Measurements from ENCODE around the gene ILRUN. TPM values are rescaled to one million over a fixed set of nuclear protein-coding genes. Genes with fewer than 3 reads are reported as not detected.

ILRUN gene
- polyA plus RNA-seq, 1 experiment = 37.5 TPM

DNA sequence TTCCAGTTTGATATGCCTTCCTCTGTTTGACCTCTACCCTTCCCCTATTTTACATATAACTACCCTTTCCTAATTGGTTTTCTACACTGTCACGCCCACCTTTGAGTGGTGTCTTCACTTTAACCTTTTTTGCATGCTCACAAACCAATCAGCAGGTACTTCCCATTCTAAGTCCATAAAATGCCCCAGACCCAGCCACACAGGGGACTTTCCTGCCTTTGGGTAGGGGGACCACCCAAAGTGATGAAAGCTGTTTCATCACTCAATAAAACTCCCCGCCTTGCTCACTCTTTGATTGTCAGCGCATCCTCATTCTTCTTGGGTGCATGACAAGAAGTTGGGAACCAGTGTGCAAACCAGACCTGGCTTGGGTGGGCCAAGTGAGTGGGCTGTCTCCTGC lies 40.3 kb upstream of the ILRUN start:
- Histone ChIP-seq H3K27me3 (ENCODE audit: control insufficient read depth, insufficient read depth, low read length) (peaks cover 2% of the 10 kb centered on the region; the same call in 1 of the 2 replicates), H3K36me3 (ENCODE audit: control insufficient read depth, insufficient read depth, low read length) (no peaks in the 10 kb centered on the region), H3K4me3 (ENCODE audit: low read depth, low read length) (no peak overlapping the region)
- ChIA-PET CTCF (interaction anchor here (0.8 kb wide), 1 partner anchor 17 kb away, joined by 4 read pairs; no protein-coding TSS in a partner anchor), POLR2A (no interaction called here)
- DNase-seq (ENCODE audit: low read depth) = no peak
- TF ChIP-seq, protein P1, sequence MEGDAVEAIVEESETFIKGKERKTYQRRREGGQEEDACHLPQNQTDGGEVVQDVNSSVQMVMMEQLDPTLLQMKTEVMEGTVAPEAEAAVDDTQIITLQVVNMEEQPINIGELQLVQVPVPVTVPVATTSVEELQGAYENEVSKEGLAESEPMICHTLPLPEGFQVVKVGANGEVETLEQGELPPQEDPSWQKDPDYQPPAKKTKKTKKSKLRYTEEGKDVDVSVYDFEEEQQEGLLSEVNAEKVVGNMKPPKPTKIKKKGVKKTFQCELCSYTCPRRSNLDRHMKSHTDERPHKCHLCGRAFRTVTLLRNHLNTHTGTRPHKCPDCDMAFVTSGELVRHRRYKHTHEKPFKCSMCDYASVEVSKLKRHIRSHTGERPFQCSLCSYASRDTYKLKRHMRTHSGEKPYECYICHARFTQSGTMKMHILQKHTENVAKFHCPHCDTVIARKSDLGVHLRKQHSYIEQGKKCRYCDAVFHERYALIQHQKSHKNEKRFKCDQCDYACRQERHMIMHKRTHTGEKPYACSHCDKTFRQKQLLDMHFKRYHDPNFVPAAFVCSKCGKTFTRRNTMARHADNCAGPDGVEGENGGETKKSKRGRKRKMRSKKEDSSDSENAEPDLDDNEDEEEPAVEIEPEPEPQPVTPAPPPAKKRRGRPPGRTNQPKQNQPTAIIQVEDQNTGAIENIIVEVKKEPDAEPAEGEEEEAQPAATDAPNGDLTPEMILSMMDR (IDR thresholded peaks at IDR 0.05; ENCODE audit: insufficient read depth, low read depth, low read length) = no peak

- CTCF ChIA-PET = no interaction called here
- no peaks in the 10 kb centered on the region; the same call in 1 of the 2 replicates for H3K27me3 ChIP-seq (ENCODE audit: control insufficient read depth, insufficient read depth, low read length)
- H3K4me3 ChIP-seq (ENCODE audit: low read depth, low read length) = no peak overlapping the region
- H3K36me3 ChIP-seq (ENCODE audit: control insufficient read depth, insufficient read depth, low read length) = no peaks in the 10 kb centered on the region
- TF ChIP-seq, protein P1 (IDR thresholded peaks at IDR 0.05; ENCODE audit: insufficient read depth, low read depth, low read length) = no peak
- POLR2A ChIA-PET = no interaction called here
- no peak for DNase-seq (ENCODE audit: low read depth)
Measured at GRCh38 chr6:34731393-34732060, 35.0 kb upstream of the ILRUN start.

DNA sequence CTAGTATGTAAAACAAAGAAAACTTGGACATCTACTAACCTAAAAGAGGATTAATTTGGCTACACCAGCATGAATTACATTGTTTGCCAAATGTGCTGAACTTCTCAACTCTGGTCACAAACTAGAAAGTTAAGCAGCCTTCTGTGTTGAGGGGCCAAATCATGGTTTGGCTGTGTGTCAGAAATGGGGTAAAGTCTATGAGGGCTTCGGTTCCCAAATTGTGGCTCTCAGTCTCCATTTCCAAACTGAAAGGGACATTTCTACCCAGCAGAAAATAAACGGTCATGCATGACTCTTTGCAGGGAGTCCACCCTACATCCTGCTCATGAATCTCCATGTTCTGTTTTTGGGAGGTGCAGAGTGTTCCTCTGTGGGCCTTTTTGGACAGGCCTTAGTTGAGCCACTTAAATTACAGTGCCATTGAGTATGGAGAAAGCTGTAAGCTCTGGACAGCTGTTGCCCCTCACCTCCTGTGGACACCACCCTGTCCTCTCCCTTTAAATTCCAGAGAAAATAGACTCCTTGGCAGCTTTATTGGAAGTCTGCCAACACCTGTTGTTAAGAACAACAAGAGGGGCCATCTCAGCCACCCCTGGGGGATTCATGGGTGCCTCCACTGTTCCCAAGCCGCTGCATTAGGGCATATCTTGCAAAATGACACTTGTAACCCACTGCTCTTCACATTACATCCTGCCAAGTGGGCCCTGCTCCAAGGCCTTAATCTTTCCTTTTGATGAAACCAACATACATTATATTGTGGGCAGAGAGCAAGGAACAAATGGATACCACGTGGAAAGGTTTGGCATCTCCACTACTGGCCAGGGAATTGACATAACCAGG lies 33.3 kb upstream of the ILRUN start:
- ChIA-PET POLR2A (no interaction called here), CTCF (no interaction called here)
- no peak for DNase-seq (ENCODE audit: low read depth)

DNA sequence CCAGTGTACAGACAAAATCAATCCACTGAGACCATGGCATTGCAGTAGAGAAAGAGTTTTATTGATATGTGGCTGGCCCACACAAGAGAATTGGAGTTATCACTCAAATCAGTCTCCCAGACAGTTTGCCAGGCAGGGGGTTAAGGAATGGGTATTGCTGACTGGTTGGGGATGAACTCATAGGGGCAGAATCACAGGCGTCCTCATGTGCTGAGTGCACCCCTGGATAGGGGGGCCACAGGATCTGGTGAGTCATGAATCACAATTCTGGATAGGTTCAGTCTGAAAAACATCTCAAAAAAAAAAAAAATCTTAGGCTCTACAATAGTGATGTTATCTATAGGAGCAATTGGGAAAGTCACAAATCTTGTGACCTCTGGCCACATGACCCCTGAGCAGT lies 29.5 kb upstream of the ILRUN start:
- H3K4me3 ChIP-seq (ENCODE audit: low read depth, low read length) = no peak overlapping the region
- TF ChIP-seq, protein P1 (IDR thresholded peaks at IDR 0.05; ENCODE audit: insufficient read depth, low read depth, low read length) = no peak
- no peaks in the 10 kb centered on the region for H3K27me3 ChIP-seq (ENCODE audit: control insufficient read depth, insufficient read depth, low read length)
- no peaks in the 10 kb centered on the region for H3K36me3 ChIP-seq (ENCODE audit: control insufficient read depth, insufficient read depth, low read length)
- DNase-seq (ENCODE audit: low read depth) = no peak
- ChIA-PET CTCF (no interaction called here), POLR2A (no interaction called here)

More for the DNA sequence above, 33.3 kb upstream of the ILRUN start:
- TF ChIP-seq, protein P1 (IDR thresholded peaks at IDR 0.05; ENCODE audit: insufficient read depth, low read depth, low read length) = no peak
- H3K4me3 ChIP-seq (ENCODE audit: low read depth, low read length) = no peak overlapping the region
- H3K36me3 ChIP-seq (ENCODE audit: control insufficient read depth, insufficient read depth, low read length) = no peaks in the 10 kb centered on the region
- H3K27me3 ChIP-seq (ENCODE audit: control insufficient read depth, insufficient read depth, low read length) = no peaks in the 10 kb centered on the region

- no peak overlapping the region for H3K4me3 ChIP-seq (ENCODE audit: low read depth, low read length)
- CTCF ChIA-PET = no interaction called here
- H3K36me3 ChIP-seq (ENCODE audit: control insufficient read depth, insufficient read depth, low read length) = no peaks in the 10 kb centered on the region
- no peak for DNase-seq (ENCODE audit: low read depth)
- POLR2A ChIA-PET = no interaction called here
- no peaks in the 10 kb centered on the region for H3K27me3 ChIP-seq (ENCODE audit: control insufficient read depth, insufficient read depth, low read length)
- TF ChIP-seq, protein P1 (IDR thresholded peaks at IDR 0.05; ENCODE audit: insufficient read depth, low read depth, low read length) = no peak
Measured at GRCh38 chr6:34723203-34723602, 26.6 kb upstream of the ILRUN start.
